Activated CD8-positive, alpha-beta T cell treated with anti-CD3 and anti-CD28 coated beads for 36 hours (primary cell): Measurements from ENCODE around the gene GJB3. TPM values are rescaled to one million over a fixed set of nuclear protein-coding genes. Genes with fewer than 3 reads are reported as not detected.

Source experiments
- ATAC-seq: fragments of 200-7000 bp; cut with Tn5 transposase; one replicate; pipeline ENCODE4 v1.10.0; 2021; ENCODE audit warnings: mild to moderate bottlenecking, moderate library complexity
- CTCF ChIA-PET: fragments of 350-600 bp; sonication (Branson Sonifier 250); formaldehyde crosslinking; loops from one replicate; lab custom pipeline; 2021; ENCODE audit warnings: antibody characterized with exemption; lab: Charles Lee
- POLR2A ChIA-PET: fragments of 350-600 bp; sonication (Branson Sonifier 250); formaldehyde crosslinking; loops from one replicate; lab custom pipeline; 2021; ENCODE audit warnings: antibody characterized with exemption; lab: Charles Lee
- DNase-seq: peaks from one replicate; pipeline ENCODE4 v3.0.0-alpha.2; 2020
- H3K27ac Mint-ChIP-seq: one replicate; pipeline ENCODE4 v1.8.0; 2021; ENCODE audit warnings: mild to moderate bottlenecking, mixed read lengths
- H3K27me3 Mint-ChIP-seq: one replicate; pipeline ENCODE4 v1.8.0; 2021; ENCODE audit warnings: mixed read lengths
- H3K36me3 Mint-ChIP-seq: one replicate; pipeline ENCODE4 v1.8.0; 2021; ENCODE audit warnings: low read depth, mixed read lengths
- H3K4me1 Mint-ChIP-seq: one replicate; pipeline ENCODE4 v1.8.0; 2021; ENCODE audit warnings: low read depth, mixed read lengths
- H3K4me3 Mint-ChIP-seq: one replicate; pipeline ENCODE4 v1.8.0; 2021; ENCODE audit warnings: mild to moderate bottlenecking, moderate library complexity, mixed read lengths
- H3K9me3 Mint-ChIP-seq: one replicate; pipeline ENCODE4 v1.8.0; 2021; ENCODE audit warnings: mixed read lengths
- CTCF ChIP-seq: fragments of 200-600 bp; IDR thresholded peaks from one replicate; pipeline ENCODE4 v1.8.0; 2022; ENCODE audit warnings: antibody characterized with exemption, mild to moderate bottlenecking
- intact Hi-C: fragments of 100-400 bp; cut with micrococcal nuclease; formaldehyde crosslinking; loops from one replicate; pipeline ENCODE4 v1.10.0; 2022
- total RNA-seq, 2 experiments: library from RNA; stranded (reverse); gene quantifications; one replicate each; pipeline ENCODE4 v1.2.3, GENCODE V29; 2021

Gene GJB3
- total RNA-seq, 2 experiments from 2014 or later = not detected

DNA sequence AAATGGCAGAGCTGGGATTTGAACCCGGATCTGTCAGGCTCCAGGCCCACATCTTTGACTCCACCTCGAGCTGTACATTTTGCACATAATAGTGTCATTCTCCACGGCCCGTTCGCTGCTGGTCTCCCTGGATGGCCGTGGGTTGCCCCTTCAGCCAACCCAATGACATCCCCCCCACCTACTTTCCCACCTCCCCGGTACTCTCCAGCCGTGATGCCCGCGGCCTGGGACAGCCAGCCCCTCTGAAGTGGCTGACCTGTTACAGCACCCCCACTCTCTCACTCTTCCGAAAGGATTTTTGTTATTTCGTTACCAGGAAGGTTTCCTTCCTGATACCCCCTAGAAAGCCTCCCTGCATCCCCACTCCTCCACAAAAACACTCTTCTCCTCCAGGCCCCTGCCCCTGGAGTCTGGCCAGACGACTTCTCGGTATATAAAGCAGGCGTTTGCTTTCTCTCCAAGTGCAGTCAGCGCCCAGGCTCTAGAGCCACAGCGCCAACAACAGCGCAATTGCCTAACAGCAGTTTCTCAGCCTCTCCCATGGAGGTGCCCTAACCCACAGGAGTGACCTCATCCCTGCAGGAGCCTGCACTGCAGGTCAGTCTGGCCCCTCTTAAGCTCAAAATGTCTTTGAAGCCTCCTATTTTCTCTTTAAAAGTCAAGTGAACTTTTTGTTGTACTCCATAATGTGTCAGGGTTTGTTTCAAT is 40.7 kb upstream of the GJB3 start:
- Mint-ChIP-seq H3K4me3 (no peak overlapping the region), H3K4me1 (no peaks in the 10 kb centered on the region), H3K36me3 (no peaks in the 10 kb centered on the region), H3K9me3 (no peaks in the 10 kb centered on the region), H3K27me3 (peaks cover 6% of the 10 kb centered on the region), H3K27ac (no peak overlapping the region)
- DNase-seq (no peak), ATAC-seq (no peak)
- CTCF ChIA-PET = interaction anchor here (4.9 kb wide), 1 partner anchor 1107 kb away, joined by 34 read pairs; no protein-coding TSS in a partner anchor
- POLR2A ChIA-PET = interaction anchor here (0.6 kb wide), 1 partner anchor 20 kb away, joined by 3 read pairs; no protein-coding TSS in a partner anchor
- TF ChIP-seq CTCF = no peak
- intact Hi-C loops = loop anchor here (5.0 to 10.0 kb wide), 2 partner anchors 203 to 1106 kb away; no protein-coding TSS in a partner anchor

DNA sequence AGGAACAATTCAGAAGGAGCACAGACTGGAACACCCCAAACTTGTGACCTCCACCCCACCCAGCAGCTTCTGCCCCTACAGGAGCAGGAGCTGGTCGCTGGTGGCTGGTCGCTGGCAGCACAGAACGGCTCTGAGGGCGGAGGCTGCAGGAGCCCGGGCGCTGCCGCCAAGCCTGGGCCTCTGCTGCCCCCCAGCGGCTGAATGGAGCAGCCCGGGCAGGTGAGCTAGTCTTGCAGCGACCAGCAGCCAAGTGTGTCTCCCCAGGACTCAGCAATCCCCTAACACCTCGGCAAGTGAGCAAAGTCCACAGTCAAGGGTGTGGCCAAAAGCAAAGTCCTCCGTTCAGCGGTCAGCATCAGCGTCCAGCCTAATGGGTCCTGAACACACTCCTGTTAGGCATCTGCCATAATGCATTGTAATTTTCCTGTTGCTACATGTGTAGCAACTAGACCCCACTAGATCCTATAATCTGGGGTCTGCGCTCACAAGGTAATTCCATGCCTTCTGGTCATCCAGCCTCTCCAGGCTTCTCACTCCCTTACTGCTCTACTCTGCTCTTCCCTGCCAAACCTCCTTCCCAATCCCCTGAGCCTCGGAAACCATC is 38.2 kb upstream of the GJB3 start:
- ChIA-PET CTCF (interaction anchor here (0.8 to 4.9 kb wide), 32 partner anchors 8 to 1113 kb away, joined by 3 to 35 read pairs (median 4); no protein-coding TSS in a partner anchor), POLR2A (interaction anchor here (1.2 kb wide), 1 partner anchor 22 kb away, joined by 3 read pairs; no protein-coding TSS in a partner anchor)
- peak; percentile 84 for DNase-seq
- intact Hi-C loops = loop anchor here (2.0 to 10.0 kb wide), 3 partner anchors 205 to 1108 kb away; no protein-coding TSS in a partner anchor
- no peaks in the 10 kb centered on the region for H3K36me3 Mint-ChIP-seq
- peak; percentile 87 for TF ChIP-seq CTCF
- H3K4me1 Mint-ChIP-seq = no peaks in the 10 kb centered on the region
- no peak overlapping the region for H3K27ac Mint-ChIP-seq
- no peaks in the 10 kb centered on the region for H3K9me3 Mint-ChIP-seq
- peak; percentile 98 for ATAC-seq
- no peak overlapping the region for H3K4me3 Mint-ChIP-seq
- H3K27me3 Mint-ChIP-seq = no peaks in the 10 kb centered on the region

DNA sequence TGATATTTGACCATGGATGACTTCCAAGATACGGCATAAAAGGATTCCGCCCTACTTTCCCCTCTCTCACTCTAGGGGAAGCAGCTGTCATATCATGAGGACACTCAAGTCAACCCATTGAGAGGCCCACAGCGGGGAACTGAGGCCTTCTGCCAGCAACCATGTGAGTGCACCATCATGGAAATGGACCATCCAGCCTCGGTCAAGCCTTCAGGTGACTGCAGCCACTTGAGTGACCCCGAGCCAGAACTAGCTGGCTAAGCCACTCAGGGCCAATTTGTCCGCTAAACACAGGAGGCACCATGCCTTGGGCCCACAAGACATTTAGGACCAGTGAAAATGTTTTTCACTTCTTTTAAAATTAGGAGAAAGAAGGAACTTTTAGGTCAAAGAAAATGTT is 37.2 kb upstream of the GJB3 start:
- intact Hi-C loops = loop anchor here (2.0 to 10.0 kb wide), 3 partner anchors 206 to 1109 kb away; no protein-coding TSS in a partner anchor
- no peaks in the 10 kb centered on the region for H3K4me1 Mint-ChIP-seq
- TF ChIP-seq CTCF = no peak
- no peaks in the 10 kb centered on the region for H3K27me3 Mint-ChIP-seq
- no peaks in the 10 kb centered on the region for H3K36me3 Mint-ChIP-seq
- H3K27ac Mint-ChIP-seq = no peak overlapping the region
- ChIA-PET POLR2A (interaction anchor here (0.6 to 1.2 kb wide), 2 partner anchors 23 to 1932 kb away, joined by 3 read pairs; no protein-coding TSS in a partner anchor), CTCF (interaction anchor here (0.9 to 4.9 kb wide), 18 partner anchors 8 to 1111 kb away, joined by 3 to 35 read pairs (median 6); no protein-coding TSS in a partner anchor)
- no peak for ATAC-seq
- no peaks in the 10 kb centered on the region for H3K9me3 Mint-ChIP-seq
- DNase-seq = no peak
- H3K4me3 Mint-ChIP-seq = no peak overlapping the region

DNA sequence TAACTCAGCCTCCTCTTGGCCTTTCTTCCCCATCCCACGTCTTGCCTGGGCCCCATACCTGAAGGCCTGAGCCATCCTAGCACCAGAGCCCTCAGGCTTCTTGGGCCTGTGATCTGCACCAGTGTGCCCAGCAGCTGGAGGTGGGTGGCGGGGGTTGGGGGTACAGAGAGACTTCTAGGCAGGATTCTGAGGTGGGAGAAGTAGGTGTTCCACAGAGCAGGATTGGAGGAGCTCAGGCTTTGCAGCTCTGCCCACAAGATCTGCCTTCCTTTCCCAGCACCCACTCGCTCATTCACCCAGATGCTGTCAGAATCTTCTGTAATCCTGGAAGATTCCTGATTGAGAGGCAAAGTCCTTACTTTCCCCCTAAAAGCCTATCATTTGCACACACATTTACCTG is 36.2 kb upstream of the GJB3 start:
- H3K4me1 Mint-ChIP-seq = no peaks in the 10 kb centered on the region
- no peaks in the 10 kb centered on the region for H3K9me3 Mint-ChIP-seq
- ATAC-seq (no peak), DNase-seq (no peak)
- no peak overlapping the region for H3K4me3 Mint-ChIP-seq
- intact Hi-C loops = loop anchor here (5.0 to 10.0 kb wide), 2 partner anchors 208 to 1110 kb away; no protein-coding TSS in a partner anchor
- H3K27ac Mint-ChIP-seq = no peak overlapping the region
- no peaks in the 10 kb centered on the region for H3K36me3 Mint-ChIP-seq
- TF ChIP-seq CTCF = no peak
- no peaks in the 10 kb centered on the region for H3K27me3 Mint-ChIP-seq
- ChIA-PET CTCF (interaction anchor here (1.2 to 4.9 kb wide), 3 partner anchors 9 to 1112 kb away, joined by 5 to 34 read pairs (median 5); no protein-coding TSS in a partner anchor), POLR2A (no interaction called here)
